NCI-H1417 treated with DMSO at 0.1 percent for 48 hours (cell line): ENCODE results near the gene RAPGEF4.
"Not testable (repeated sequence)": the region's sequence is repeated elsewhere in the genome, so short reads cannot be mapped to it uniquely, and the experiment has no call there.

ENCODE experiments used
- DNase-seq: peaks from one replicate; lab custom pipeline; 2025; lab: John Stamatoyannopoulos, UW

Gene RAPGEF4

DNA sequence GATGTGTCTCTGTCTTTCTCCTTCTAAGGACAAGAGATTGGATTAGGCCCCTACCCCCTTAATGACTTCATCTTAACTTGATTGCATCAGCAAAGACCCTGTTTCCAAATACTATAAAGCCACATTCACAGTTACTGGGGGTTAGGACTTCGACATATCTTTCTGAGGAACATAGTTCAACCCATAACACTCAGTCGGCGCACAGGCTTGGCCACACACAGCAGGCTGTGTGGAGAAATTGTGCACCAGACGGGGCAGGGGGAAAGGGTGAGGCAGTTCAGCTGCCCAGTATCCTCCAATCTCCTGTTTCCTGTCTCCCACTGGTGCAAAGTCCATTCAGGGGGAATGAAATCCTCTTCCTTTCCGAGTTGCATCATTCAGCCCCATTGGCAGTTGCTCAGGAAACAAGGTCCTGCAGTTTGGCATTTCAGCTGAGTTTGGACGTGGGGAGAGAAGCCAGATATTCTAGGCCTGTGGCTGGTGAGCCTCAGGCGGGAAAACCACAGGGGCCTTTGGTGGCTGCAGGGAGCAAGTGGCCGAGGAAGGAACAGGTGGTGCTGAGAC lies 9.4 kb upstream of the RAPGEF4 start:
- no peak for DNase-seq

DNA sequence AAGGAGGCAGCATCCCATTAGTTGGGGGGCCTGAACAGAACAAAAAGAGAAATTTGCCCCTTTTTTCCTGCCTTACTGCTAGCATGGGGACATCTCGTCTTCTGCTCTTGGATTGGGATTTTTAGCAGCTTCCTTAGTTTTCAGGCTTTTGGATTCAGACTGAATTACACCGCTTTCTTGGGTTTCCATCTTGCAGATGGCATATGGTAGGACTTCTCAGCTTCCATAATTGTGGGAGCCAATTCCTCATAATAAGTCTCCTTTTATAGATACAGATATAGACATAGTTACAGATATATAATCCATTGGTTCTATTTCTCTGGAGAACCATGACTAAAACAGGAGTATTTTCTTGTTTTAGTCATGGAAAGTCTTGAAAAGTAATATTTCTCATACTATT lies 5.2 kb upstream of the RAPGEF4 start:
- no peak for DNase-seq

DNA sequence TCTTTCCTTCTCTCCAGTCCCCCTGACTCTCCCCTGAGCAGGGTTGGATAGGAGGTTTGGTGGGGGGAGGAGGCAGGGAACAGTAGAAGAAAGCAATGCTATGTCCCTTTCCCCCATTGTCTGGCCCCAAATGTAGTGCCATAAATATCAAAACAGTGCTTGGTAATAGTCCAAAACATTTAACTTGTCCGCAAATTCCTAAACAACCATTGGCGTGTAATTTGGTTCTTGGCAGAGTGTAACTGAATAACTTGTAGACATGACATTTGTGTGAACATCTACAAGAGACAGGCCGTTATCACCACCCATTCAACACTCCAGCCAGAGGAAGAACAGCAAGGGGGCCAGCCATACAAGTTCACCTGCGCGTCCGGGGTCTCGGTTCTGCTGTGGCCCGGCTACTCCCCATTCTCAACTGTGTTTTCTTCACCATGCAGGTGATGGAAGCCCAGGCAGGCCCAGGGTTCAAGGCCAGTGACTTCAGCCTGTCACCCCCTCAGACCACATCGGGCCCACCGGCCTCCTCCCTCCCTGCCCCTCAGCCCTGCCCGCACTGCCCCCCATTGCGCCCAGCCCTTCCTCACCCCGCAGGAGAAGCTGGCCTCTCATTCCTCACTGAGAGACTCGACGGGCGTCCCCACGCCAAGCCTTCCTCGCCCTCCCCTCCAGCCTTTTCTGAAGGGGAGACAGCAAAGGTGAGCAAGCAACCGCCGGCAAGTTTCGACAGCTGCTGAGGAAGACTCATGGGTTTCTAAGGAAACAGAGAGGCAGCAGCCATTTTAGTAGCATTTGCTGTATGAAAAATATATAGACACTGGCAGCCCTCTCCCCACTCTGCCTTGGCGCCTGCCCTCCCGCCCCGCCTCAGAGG lies 699 bp upstream of the RAPGEF4 start:
- DNase-seq, result no peak

DNA sequence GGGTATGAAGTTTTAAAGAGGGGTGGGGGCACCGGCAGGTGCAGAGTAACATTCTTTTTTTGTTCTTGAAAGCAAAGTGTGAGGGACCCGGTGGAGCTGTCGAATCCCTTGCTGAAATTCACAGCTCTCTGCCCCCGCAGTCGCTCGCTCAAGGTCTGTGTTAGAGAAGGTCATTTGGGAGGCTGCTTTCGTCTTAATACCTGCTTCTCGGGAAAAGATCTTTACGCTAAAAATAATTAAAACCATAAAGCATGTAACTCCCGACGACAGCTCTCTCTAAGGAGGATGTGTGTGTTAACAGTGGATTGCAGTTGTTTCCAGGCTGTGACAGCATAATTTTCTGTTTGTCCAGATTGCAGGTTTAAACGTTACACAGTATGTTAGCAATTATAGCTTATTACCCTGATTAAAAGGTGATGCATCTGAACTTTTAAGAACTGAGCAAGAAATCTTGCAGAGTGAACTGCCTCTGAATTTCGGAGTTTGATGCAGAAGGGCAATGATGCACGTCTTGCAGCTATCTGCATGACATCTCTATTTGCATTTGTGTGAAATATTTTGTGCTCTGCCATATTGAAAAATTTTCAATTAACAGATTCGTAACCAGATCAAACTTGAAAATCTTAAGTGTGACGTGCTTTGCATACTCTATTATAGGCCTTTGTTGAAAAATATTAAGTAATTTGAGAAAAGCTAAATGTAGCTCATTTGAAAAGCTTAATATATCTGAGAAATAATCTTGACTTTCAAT lies 954 bp downstream of the RAPGEF4 start:
- DNase-seq, result no peak

DNA sequence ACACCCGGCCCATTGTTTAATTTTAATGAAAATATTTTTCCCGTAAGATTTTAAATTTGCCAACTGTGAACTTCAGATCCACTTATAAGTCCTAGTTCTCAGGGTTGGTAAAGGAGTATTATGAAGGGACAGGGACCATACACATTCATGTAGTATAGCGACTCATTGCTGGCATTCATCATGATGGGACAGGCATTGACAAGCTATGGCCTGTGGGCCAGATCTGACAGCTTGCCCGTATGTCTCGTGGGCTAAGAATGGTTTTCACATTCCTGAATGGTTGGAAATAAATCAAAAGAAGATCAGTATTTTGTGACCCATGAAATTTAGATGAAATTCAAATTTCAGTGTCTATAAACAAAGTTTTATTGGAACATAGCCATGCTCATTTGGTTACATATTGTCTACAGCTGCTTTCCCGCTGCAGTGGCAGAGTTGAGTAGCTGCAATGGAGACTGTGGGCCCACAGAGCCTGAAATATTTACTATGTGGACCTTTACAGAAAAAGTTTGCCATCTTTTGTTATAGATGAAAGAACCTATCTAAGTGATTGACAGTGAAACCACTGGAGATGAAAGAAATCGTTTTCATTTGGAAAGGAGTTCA lies 4.1 kb downstream of the RAPGEF4 start:
- no peak for DNase-seq

DNA sequence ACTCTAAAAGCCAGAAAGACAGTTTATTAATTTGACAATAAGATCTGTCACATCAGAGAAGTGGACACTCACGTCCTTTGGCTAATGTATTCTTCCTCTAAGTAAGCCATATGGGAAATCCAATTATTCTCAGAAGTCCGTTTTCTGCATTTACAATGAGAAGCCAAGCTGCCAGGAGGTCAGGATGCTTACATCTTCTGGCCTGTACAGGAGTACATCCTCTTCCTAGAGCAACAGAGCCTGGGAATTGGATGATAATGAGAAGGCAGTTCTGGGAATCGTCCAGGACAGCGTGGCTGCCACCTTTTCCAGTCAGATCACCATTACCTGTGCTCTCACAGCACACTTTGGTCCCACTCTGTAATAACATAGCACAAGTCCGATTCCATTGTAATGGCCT lies 5.2 kb downstream of the RAPGEF4 start:
- DNase-seq, result no peak

DNA sequence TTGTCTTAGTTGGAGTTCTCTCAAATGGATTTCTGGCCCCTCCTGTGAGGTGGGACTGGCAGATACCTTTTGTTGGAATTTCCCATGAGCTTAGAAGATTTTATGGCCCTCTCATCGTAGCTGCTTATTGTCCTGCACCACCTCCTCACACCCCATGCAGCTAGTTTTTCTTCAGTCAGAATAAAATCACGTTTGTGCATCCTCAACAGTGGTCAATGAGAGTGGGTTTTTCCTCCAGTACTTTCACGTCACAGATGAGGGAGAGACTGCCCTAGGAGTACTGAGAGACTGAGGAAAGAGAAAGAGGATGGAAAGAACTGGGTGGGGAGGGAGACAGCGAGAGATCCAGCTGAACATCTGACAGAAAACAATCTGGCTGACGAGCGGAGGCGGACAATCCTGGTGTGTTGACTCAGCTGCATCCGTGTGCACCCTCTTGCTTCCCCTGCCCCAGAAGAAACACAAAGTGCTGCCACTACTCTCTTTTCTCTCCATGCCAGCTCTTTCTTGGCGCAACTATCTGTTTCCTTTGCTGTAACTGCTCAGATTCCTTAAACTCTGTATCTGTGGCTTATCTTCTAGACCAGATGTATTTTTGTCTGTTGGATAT lies 7.4 kb downstream of the RAPGEF4 start:
- DNase-seq, result no peak

DNA sequence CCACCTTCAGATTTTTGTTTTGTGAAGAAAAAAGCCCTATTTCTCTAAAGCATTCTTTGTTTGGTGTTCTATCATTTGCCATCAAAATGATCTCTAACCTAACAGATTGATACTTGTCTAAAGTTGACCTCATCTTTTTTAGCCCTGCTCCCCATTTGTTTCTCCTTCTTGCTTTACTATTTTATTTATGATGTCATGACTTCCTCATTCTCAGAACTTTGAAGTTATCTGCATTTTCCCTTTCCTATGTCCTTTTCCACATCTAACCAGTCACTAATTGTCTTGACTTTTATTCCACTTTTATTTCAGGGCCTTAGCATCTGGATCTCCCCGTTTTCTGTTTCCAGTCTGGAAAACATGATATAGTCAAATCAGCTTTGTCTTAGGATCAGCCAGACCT lies 8.3 kb downstream of the RAPGEF4 start:
- no peak for DNase-seq

DNA sequence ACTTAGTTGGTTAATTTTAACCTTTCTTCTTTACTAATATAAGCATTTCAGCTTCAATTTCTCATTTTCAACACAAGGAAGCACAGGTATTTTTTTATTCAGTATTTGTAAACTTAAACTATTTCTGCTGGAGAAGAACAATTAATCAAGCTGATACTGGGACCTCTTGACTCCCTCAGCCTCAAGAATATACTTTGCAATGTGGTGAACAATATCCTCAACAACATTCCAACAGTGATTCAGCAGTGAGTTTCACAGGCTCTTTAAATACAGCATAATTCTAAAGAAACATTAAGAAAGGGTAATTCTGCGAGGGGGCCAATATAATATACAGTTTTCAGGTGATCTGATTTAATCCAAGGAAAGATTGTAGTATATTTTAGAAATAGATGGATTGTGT lies 10.0 kb downstream of the RAPGEF4 start:
- no peak for DNase-seq

DNA sequence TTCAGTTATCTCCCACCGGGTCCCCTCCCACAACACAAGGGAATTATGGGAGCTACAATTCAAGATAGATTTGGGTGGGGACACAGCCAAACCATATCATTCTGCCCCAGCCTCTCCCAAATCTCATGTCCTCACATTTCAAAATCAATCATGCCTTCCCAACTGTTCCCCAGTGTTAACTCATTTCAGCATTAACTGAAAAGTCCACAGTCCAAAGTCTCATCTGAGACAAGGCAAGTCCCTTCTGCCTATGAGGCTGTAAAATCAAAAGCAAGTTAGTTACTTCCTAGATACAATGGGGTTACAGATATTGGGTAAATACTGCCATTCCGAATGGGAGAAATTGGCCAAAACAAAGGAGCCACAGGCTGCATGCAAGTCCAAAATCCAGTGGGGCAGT lies 12.9 kb downstream of the RAPGEF4 start:
- not testable (repeated sequence) for DNase-seq

DNA sequence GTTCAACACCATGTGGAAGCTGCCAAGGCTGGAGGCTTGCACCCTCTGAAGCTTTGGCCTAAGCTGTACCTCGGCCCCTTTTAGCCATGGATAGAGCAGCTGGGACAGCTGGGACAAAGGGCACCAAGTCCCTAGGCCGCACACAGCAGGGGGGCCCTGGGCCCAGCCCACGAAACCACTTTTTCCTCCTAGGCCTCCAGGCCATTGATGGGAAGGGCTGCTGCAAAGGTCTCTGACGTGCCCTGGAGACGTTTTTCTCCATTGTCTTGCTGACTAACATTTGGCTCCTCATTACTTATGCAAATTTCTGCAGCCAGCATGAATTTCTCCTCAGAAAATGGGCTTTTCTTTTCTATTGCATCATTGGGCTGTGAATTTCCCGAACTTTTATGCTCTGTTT lies 13.7 kb downstream of the RAPGEF4 start:
- DNase-seq, result no peak

DNA sequence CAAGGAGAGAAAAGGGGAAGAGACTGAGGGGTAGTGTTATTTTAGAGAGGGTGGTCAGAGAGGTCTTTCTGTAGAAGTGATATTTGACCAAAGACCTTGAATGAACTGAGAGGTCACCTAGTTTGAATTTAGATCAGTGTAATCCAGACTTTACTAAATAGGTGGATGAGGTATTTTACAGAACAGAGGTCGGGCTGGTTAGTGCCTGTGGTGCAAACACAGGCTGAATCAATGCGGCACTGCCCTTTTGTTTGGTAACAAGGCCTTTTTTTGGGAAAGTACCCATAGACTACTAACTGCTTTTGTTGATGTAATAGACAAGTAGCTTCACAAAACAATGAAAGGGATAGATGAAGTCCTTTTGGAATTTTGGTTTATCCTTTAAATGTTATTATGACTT lies 15.9 kb downstream of the RAPGEF4 start:
- DNase-seq, result no peak

DNA sequence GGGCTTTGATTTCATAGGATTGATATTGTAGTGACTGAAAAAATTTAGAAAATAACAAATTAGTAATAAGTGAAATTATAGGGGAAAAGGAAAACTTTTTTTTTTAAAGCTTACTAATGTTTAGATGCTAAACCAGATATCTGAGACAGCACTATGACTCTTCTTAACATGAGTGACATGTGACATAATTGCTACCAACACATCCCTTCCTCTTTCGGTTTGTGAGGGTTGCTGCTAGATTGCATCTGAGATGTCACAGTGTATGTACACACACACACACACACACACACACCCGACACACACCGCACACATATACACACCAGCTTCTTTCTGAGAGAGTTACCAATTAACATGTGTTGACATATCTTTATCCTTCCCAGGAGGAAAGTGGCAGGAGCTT lies 18.0 kb downstream of the RAPGEF4 start:
- no peak for DNase-seq

DNA sequence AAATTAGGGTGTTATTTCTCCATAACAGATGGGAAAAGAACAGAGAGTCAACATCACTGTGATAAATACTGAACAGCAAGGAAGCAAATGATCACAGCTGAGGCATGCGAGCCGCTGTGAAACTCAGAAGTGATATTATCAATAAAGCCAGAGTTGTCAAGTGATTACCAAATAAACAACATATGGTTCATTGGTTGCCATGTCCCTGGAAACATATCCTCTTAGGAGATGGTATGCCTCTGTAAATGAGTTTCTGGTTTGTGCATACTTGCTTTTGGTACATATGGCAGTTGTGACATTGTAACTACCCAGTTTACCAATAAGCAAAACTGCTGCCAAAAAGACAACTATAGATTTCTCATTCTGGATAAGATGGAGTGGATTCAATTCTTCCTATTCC lies 23.8 kb downstream of the RAPGEF4 start:
- no peak for DNase-seq

DNA sequence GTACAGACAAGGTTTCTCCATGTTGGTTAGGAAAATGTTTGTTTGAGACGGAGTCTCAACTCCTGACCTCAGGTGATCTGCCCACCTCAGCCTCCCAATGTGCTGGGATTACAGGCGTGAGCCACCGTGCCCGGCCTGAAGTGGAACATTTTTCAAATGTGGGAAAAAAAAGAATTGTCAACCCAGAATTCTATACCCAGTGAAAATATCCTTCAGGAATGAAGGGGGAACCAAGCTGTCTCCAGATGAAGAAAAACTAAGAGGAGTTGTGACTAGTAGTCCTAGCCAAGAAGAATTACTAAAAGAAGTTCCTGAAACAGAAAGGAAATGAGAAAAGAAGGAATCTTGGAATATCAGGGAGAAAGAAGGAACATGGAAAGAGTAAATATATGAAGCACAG lies 25.7 kb downstream of the RAPGEF4 start:
- DNase-seq, result no peak

DNA sequence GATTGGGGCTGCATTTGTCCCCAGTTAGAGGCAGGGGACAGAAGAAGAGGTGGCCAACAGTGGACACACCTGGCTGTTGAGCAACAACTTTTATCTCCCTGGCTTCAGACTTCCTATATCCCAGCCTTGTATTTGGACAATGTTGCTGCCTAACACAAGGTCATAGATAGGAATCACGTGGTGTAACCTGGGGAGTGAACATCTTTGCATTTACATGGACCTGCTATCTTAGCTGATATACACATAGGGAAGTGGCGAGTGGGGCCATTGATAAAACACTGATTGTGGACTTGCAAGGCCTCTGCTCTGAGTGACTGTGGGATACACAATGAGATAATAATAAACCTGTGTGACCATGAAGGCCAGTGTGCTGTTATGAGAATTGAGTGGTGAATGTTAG lies 26.9 kb downstream of the RAPGEF4 start:
- DNase-seq, result no peak

DNA sequence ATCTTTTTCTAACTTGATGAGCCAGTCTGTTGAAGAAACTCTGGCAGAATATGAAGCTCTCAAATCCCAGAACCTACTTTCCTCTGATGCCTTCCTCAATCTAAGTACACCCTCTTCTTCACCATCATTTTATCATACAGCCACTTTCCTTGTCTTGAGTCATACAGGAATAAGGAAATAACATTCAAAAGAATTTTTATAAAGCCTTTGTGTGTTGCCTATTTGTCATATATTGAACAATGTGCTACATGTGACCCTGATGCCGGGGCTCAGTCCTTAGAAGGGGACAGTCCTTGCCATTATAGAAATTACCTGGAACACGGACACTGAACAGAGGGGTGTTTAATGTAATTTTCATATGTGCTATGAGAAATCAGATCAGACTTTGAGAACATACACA lies 27.4 kb downstream of the RAPGEF4 start:
- no peak for DNase-seq

DNA sequence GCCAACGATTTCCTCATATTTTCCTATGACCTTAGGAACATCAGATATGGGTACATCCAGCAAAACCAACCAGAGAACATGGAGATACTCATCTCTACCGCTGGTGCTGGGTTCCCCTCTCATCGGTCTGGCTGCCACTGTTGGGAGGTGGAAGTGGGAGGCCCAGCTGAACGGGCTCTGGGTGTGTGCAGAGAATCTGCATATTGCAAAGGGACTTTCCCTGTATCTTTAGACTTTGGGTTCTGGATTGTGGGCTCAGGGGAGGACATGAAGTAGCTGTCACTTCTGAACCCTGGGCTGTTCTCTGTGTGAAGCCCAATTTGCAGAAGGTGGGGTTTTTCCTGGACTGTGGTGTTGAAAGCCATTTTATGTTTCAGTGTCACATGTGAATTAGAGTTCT lies 30.0 kb downstream of the RAPGEF4 start:
- DNase-seq, result no peak

DNA sequence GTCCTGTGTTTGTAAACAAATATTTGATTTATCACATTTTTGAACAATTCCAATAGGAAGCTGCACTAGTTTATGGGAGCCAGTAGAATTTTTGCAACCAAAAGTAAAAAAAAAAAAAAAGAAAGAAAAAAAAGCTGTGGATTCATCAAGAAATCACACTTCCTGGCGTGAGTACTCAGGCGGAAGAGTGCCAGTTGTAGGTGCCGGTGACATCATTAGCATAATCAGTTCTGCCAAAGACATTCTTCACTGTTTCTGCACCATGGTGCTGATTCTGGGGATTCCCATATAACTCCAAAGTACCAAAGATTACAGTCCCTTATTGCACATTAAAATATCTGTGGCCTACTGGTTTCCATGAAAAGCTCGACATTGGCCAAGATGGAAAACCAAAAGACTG lies 32.8 kb downstream of the RAPGEF4 start:
- no peak for DNase-seq

DNA sequence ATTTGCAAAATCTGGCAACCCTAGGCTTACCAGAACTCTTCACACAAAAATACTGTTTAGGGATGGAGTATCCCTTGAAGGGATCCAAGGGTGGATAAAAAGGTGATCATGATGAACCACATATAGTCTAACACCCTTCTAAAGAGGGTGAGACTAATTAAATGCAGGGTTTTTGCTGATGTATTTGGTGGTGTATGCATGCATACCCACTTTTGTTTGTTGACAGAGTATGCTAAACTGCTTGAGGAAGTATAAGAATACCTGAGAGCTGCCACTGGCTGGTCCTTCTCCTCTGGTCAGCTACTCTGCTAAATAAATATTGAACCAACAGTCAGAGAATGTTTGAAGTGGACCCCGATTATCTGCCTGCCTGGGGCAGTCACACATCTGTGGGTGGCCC lies 34.2 kb downstream of the RAPGEF4 start:
- DNase-seq, result no peak

DNA sequence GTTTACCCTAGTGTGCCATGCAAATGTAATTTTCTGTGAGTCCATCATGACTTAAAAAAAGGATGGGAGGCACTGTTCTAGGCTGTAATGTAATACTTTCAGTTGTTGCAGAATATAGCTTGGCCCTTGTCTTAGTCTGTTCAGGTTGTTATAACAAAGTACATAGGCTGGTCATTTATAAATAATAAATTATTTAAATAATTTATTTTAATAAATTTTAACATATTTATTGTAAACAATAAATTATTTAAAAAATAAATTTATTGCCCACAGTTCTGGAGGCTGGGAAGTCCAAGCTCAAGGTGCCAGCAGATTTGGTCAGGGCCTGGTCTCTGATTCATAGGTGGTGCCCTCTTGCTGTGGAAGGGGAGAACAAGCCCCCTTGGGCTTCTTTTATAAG lies 35.2 kb downstream of the RAPGEF4 start:
- no peak for DNase-seq

DNA sequence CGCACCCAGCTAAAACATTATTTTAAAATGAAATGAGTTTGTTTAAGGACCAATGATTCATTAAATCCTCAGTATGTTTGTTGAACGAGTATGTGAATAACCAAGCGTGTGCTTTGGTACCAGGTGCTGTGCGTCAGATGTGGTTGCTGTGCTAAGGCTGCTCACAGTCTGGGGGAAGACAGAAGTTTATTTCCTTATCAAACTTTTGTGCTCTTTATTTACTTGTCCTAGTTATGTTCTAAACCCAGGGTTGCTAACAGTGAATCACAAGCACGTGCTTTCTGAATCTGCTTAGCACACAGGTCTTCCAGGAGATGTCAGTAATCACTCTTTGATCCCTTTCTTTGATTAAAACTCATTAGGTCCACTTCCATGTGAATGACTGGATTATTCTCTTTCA lies 37.0 kb downstream of the RAPGEF4 start:
- DNase-seq, result no peak
